GM18505 (cell line): ENCODE data around the gene ABTB1.

Experiments
- ATAC-seq: cut with Tn5 transposase; IDR thresholded peaks from one replicate; pipeline ENCODE4 v1.9.1; 2021; ENCODE audit not compliant: unreplicated experiment
- POLR2A ChIP-seq: IDR thresholded peaks from 4 replicates; pipeline ENCODE4 v1.6.1; 2011; ENCODE audit warnings: borderline replicate concordance; ENCODE audit not compliant: insufficient read depth, insufficient read length; ENCODE audit errors: extremely low read depth

Gene ABTB1

GRCh38 chr3:127730171-127730570, 57.4 kb downstream of the ABTB1 start:
- TF ChIP-seq POLR2A, result no peak
- ATAC-seq, result no peak
